ENCODE results near the gene KIF6.

- no peak for TF ChIP-seq EZH2 (IDR thresholded peaks at IDR 0.05; ENCODE audit: borderline replicate concordance, low read length)
- TF ChIP-seq, protein P1, sequence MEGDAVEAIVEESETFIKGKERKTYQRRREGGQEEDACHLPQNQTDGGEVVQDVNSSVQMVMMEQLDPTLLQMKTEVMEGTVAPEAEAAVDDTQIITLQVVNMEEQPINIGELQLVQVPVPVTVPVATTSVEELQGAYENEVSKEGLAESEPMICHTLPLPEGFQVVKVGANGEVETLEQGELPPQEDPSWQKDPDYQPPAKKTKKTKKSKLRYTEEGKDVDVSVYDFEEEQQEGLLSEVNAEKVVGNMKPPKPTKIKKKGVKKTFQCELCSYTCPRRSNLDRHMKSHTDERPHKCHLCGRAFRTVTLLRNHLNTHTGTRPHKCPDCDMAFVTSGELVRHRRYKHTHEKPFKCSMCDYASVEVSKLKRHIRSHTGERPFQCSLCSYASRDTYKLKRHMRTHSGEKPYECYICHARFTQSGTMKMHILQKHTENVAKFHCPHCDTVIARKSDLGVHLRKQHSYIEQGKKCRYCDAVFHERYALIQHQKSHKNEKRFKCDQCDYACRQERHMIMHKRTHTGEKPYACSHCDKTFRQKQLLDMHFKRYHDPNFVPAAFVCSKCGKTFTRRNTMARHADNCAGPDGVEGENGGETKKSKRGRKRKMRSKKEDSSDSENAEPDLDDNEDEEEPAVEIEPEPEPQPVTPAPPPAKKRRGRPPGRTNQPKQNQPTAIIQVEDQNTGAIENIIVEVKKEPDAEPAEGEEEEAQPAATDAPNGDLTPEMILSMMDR (IDR thresholded peaks at IDR 0.05; ENCODE audit: low read length): no peak
Measured at GRCh38 chr6:39362487-39362865, 362.7 kb downstream of the KIF6 start.

Data from OCI-LY1 (cell line).